ENCODE results near the gene TP53BP2. TPM values are rescaled to one million over a fixed set of nuclear protein-coding genes. Genes with fewer than 3 reads are reported as not detected.

The TP53BP2 gene
- total RNA-seq, 4 donors from 2014 or later: 33.9 to 73.2 (median 52.3) TPM

DNA sequence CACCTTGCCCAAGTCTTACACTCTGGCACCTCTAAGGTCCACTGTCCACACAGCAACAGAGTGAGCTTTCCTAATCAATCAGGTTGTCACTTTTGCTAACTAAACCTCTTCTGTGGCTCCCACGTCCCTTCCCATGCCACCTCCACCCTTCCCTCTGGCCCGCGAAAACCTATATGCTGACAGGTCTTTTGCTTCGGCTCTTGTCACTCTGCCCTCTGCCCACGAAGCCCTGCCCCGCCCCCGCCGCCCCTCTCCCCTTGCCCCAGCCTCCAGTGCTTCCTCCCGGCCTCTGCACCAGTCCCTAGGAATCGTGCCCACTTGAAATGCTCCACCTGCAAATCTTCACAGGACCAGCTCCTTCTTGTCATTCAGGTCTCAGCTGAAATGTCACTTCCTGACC, 8.1 kb downstream of the TP53BP2 start:
- Histone ChIP-seq H3K4me1 (peaks cover 0 to 86% (median 36%) of the 10 kb centered on the region in 4 donors), H3K9me3 (no peaks in the 10 kb centered on the region), H3K36me3 (no peaks in the 10 kb centered on the region), H3K27me3 (no peaks in the 10 kb centered on the region), H3K27ac (no peak overlapping the region), H3K4me3 (no peak overlapping the region)
- WGBS, 2 donors: 74 to 76% methylated on average over 10 of the region's 10 CpGs
- TF ChIP-seq, protein P1, sequence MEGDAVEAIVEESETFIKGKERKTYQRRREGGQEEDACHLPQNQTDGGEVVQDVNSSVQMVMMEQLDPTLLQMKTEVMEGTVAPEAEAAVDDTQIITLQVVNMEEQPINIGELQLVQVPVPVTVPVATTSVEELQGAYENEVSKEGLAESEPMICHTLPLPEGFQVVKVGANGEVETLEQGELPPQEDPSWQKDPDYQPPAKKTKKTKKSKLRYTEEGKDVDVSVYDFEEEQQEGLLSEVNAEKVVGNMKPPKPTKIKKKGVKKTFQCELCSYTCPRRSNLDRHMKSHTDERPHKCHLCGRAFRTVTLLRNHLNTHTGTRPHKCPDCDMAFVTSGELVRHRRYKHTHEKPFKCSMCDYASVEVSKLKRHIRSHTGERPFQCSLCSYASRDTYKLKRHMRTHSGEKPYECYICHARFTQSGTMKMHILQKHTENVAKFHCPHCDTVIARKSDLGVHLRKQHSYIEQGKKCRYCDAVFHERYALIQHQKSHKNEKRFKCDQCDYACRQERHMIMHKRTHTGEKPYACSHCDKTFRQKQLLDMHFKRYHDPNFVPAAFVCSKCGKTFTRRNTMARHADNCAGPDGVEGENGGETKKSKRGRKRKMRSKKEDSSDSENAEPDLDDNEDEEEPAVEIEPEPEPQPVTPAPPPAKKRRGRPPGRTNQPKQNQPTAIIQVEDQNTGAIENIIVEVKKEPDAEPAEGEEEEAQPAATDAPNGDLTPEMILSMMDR (IDR thresholded peaks at IDR 0.05): no peak
- TF ChIP-seq POLR2A (IDR thresholded peaks at IDR 0.05) (no peak), EP300 (IDR thresholded peaks at IDR 0.05) (no peak)
- no peak for DNase-seq (ENCODE audit: low spot score in 2 of 2)

DNA sequence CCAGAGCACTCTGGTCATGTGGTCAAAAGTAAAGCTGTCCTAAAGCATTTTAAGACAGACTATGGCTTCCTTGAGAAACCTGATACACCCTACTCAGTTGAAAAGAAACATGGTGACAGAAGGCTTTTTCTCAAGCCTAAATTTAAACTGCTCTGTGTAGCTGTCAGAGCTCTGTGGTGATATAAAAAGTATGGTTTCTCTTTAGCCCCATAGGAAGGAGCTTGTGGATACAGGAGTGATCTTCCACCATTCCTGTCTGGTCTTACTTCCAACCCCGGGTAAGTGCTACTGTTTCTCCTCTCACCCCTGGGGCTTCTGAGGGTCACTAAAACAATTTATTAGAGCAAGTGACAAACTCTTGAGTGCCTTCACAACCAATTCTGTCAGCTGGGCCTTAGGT, 8.5 kb downstream of the TP53BP2 start:
- Histone ChIP-seq H3K36me3 (no peaks in the 10 kb centered on the region), H3K4me3 (no peak overlapping the region), H3K27me3 (no peaks in the 10 kb centered on the region), H3K9me3 (no peaks in the 10 kb centered on the region), H3K4me1 (peaks cover 0 to 86% (median 38%) of the 10 kb centered on the region in 4 donors), H3K27ac (no peak overlapping the region)
- TF ChIP-seq POLR2A (IDR thresholded peaks at IDR 0.05): no peak
- TF ChIP-seq, protein P1 (IDR thresholded peaks at IDR 0.05): no peak
- TF ChIP-seq EP300 (IDR thresholded peaks at IDR 0.05): no peak
- WGBS, 2 donors: 35 to 48% methylated on average over 1 of the region's 1 CpG
- DNase-seq (ENCODE audit: low spot score in 2 of 2): no peak

DNA sequence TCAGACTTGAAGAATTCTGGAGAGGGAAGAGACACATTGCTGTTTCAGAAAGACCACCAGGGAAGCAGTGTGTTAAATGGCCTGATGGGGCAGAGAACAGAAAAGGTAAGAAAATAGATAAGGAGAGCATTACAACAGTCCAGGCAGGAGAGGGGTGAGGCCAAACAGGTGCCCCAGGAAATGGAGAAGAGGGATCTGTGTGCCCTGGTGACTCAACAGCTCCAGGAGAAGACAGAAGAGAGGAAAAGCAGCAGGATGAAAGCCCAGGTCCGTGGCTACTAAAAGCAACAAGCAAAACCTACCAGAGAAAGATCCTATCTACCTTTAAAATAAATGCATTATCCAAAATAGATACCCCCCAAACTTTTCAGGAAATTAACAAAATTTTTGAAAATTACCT, 9.2 kb downstream of the TP53BP2 start:
- no peak overlapping the region for H3K4me3 ChIP-seq
- H3K4me1 ChIP-seq: peaks cover 0 to 86% (median 39%) of the 10 kb centered on the region in 4 donors
- WGBS, 2 donors: 71 to 81% methylated on average over 1 of the region's 1 CpG
- H3K27me3 ChIP-seq: no peaks in the 10 kb centered on the region
- no peaks in the 10 kb centered on the region for H3K36me3 ChIP-seq
- peak overlapping the region in 1 of 4 donors; percentile 17 for H3K27ac ChIP-seq
- TF ChIP-seq EP300 (IDR thresholded peaks at IDR 0.05) (no peak), POLR2A (IDR thresholded peaks at IDR 0.05) (no peak)
- TF ChIP-seq, protein P1 (IDR thresholded peaks at IDR 0.05): no peak
- H3K9me3 ChIP-seq: no peaks in the 10 kb centered on the region
- DNase-seq (ENCODE audit: low spot score in 2 of 2): no peak

DNA sequence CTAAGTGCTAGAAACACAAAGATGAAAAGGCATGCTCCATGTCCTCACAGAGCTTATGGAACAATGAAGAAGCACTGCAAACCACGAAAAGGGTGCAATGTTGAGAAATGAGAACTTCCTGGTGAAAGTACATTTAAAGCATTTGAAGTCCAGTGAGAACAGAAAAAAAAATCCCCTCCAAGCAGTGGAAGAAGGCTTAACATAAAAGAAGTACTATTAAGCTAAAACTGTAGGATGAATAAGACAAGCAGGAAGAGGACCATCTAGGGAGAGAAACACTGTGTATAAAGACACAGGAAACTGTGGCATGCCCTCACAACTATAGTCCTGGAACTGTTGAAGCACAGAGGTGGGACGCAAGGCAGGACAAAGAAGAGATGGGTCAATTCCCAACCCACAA, 10.0 kb downstream of the TP53BP2 start:
- TF ChIP-seq EP300 (IDR thresholded peaks at IDR 0.05) (no peak), POLR2A (IDR thresholded peaks at IDR 0.05) (no peak)
- Histone ChIP-seq H3K9me3 (no peaks in the 10 kb centered on the region), H3K27me3 (no peaks in the 10 kb centered on the region), H3K27ac (peak overlapping the region in 1 of 4 donors; percentile 1), H3K4me3 (no peak overlapping the region), H3K4me1 (peaks cover 0 to 79% (median 35%) of the 10 kb centered on the region in 4 donors), H3K36me3 (no peaks in the 10 kb centered on the region)
- DNase-seq (ENCODE audit: low spot score in 2 of 2): no peak
- 69 to 72% methylated on average over 2 of the region's 2 CpGs for WGBS, 2 donors

DNA sequence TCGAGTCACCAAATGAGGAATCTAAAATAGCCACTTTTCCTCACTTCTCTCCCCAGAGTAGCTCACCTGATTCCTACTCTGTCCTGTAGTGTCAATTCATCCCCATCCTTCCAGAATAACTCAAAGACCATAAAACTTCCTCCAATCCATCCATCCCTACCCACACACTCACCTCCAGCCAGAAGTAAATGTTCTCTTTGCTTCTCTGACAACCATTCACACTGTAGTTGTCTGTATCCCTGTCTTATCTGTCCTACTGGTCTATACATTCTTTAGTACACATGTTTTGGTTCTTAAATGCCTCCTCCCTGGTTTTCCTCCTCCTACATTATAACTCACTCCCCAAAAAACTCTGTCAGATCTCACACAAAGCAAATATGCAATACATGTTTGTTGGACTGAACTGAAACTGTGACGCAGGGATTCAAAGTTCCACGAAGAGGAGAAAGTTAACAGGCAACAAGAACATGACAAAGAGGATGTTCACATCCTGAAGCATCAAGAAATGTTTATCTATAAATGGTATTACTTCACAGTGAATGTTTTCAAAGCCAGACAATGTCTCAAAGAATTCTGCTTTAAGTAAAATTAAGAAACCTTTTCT, 11.0 kb downstream of the TP53BP2 start:
- Histone ChIP-seq H3K36me3 (no peaks in the 10 kb centered on the region), H3K4me3 (no peak overlapping the region), H3K27ac (peak overlapping the region in 2 of 4 donors; percentile 20 to 38), H3K27me3 (no peaks in the 10 kb centered on the region), H3K9me3 (no peaks in the 10 kb centered on the region), H3K4me1 (peaks cover 0 to 71% (median 34%) of the 10 kb centered on the region in 4 donors)
- no peak for TF ChIP-seq POLR2A (IDR thresholded peaks at IDR 0.05)
- TF ChIP-seq, protein P1 (IDR thresholded peaks at IDR 0.05): no peak
- TF ChIP-seq EP300 (IDR thresholded peaks at IDR 0.05): no peak
- 45 to 53% methylated on average over 3 of the region's 3 CpGs for WGBS, 2 donors
- DNase-seq (ENCODE audit: low spot score in 2 of 2): no peak
